K562 (cell line): ENCODE results near the gene NECAB3. TPM values are rescaled to one million over a fixed set of nuclear protein-coding genes. Genes with fewer than 3 reads are reported as not detected.

Experiments used
- CEBPB ChIP-seq: fragments of 450-650 bp; IDR thresholded peaks from 2 replicates; pipeline ENCODE4 v1.6.1; 2016; ENCODE audit warnings: missing genetic modification characterization, missing compliant biosample characterization
- polyA plus RNA-seq, 8 experiments: library from polyadenylated mRNA; depleted of rRNA in 4 of 8; stranded (reverse) in 5 of 8; unstranded in 3 of 8; fragments of >200 nt; fragmentation: Nextera tagmentation in 2 of 8; fragmentation: Illumina TruSeq in 1 of 8; extraction: Ambion mirVana in 2 of 8; extraction: Trizol in 1 of 8; gene quantifications; 2 replicates each; pipeline versions ENCODE4 v1.2.1 to v1.2.3, GENCODE V29; 2011 to 2014; ENCODE audit warnings: inconsistent platforms in 1 of 8, missing spikeins in 1 of 8
- total RNA-seq, 7 experiments: library from RNA; depleted of rRNA in 6 of 7; stranded (reverse); fragments of >200 nt in 6 of 7; fragmentation: Illumina TruSeq in 2 of 7; extraction: Trizol in 2 of 7; gene quantifications; 2 replicates each; pipeline versions ENCODE4 v1.2.1 to v1.2.3, GENCODE V29; 2011 to 2021; ENCODE audit warnings: low replicate concordance in 1 of 7
- TF ChIP-seq, protein P1 (sequence below), 2 experiments: fragments of 450-650 bp in 1 of 2; sonication (generic) in 1 of 2; formaldehyde crosslinking in 1 of 2; IDR thresholded peaks; 2 replicates each; pipeline versions ENCODE4 v1.7.1 to v1.9.0; 2016 to 2022; ENCODE audit warnings: inconsistent platforms in 1 of 2, mild to moderate bottlenecking in 1 of 2, missing genetic modification reagents in 1 of 2
- TF ChIP-seq, protein P2 (sequence below), 3 experiments: fragments of 200-800 bp in 1 of 3; fragments of 250-450 bp in 1 of 3; fragments of 450-650 bp in 1 of 3; sonication (Bioruptor Pico) in 1 of 3; sonication (Bioruptor generic) in 1 of 3; formaldehyde crosslinking in 1 of 3; IDR thresholded peaks; 2 replicates each; pipeline versions ENCODE4 v1.6.1 to v1.8.0; 2016 to 2022; ENCODE audit warnings: mild to moderate bottlenecking in 2 of 3, missing genetic modification characterization in 2 of 3, missing compliant biosample characterization in 1 of 3, moderate library complexity in 1 of 3

The NECAB3 gene
- total and polyA plus RNA-seq, 9 of the 15 experiments (the other 6 are each of a cell fraction or from before 2014, with no cell fraction given): 0.94 to 63.3 (median 31.5) TPM

DNA sequence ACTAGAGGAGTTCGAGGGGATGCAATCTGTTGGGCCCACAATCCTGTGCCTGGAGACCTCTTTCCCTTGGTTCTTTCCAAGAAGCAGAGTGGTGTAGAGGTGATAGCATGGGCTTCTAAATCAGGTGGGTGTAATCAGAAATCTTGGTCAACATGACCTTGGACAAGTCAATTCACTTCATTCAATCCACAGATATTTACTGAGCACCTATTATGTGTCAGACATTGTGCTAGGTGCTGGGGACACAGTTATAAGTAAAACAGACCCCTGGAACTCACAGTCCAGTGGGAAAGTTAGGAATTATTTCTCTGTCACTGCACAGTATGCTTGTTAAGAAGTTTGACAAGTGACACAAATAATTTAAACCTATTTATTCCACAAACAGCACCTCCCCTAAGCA lies 15.3 kb upstream of the NECAB3 start (continued):
- TF ChIP-seq, protein P1, sequence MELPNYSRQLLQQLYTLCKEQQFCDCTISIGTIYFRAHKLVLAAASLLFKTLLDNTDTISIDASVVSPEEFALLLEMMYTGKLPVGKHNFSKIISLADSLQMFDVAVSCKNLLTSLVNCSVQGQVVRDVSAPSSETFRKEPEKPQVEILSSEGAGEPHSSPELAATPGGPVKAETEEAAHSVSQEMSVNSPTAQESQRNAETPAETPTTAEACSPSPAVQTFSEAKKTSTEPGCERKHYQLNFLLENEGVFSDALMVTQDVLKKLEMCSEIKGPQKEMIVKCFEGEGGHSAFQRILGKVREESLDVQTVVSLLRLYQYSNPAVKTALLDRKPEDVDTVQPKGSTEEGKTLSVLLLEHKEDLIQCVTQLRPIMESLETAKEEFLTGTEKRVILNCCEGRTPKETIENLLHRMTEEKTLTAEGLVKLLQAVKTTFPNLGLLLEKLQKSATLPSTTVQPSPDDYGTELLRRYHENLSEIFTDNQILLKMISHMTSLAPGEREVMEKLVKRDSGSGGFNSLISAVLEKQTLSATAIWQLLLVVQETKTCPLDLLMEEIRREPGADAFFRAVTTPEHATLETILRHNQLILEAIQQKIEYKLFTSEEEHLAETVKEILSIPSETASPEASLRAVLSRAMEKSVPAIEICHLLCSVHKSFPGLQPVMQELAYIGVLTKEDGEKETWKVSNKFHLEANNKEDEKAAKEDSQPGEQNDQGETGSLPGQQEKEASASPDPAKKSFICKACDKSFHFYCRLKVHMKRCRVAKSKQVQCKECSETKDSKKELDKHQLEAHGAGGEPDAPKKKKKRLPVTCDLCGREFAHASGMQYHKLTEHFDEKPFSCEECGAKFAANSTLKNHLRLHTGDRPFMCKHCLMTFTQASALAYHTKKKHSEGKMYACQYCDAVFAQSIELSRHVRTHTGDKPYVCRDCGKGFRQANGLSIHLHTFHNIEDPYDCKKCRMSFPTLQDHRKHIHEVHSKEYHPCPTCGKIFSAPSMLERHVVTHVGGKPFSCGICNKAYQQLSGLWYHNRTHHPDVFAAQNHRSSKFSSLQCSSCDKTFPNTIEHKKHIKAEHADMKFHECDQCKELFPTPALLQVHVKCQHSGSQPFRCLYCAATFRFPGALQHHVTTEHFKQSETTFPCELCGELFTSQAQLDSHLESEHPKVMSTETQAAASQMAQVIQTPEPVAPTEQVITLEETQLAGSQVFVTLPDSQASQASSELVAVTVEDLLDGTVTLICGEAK (IDR thresholded peaks at IDR 0.05): peak; percentile 8; the same call in 1 of the 2 replicates
- TF ChIP-seq, protein P1 (CRISPR knock-in tag; IDR thresholded peaks at IDR 0.05): no peak
- no peak for TF ChIP-seq CEBPB (tag)
- TF ChIP-seq, protein P2, sequence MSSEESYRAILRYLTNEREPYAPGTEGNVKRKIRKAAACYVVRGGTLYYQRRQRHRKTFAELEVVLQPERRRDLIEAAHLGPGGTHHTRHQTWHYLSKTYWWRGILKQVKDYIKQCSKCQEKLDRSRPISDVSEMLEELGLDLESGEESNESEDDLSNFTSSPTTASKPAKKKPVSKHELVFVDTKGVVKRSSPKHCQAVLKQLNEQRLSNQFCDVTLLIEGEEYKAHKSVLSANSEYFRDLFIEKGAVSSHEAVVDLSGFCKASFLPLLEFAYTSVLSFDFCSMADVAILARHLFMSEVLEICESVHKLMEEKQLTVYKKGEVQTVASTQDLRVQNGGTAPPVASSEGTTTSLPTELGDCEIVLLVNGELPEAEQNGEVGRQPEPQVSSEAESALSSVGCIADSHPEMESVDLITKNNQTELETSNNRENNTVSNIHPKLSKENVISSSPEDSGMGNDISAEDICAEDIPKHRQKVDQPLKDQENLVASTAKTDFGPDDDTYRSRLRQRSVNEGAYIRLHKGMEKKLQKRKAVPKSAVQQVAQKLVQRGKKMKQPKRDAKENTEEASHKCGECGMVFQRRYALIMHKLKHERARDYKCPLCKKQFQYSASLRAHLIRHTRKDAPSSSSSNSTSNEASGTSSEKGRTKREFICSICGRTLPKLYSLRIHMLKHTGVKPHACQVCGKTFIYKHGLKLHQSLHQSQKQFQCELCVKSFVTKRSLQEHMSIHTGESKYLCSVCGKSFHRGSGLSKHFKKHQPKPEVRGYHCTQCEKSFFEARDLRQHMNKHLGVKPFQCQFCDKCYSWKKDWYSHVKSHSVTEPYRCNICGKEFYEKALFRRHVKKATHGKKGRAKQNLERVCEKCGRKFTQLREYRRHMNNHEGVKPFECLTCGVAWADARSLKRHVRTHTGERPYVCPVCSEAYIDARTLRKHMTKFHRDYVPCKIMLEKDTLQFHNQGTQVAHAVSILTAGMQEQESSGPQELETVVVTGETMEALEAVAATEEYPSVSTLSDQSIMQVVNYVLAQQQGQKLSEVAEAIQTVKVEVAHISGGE (CRISPR knock-in tag; IDR thresholded peaks at IDR 0.05): peak in 1 of 3 experiments; percentile 11; a peak in 1 of 6 replicates
